Skin epidermis (tissue), 12 donors: ENCODE results near the gene FSTL4.

ENCODE experiments used
- H3K27ac ChIP-seq, 21 experiments: fragments of 200-600 bp; sonication (generic) in 11 of 21; one replicate each; pipeline ENCODE4 v1.5.0; 2020; ENCODE audit warnings: mild to moderate bottlenecking in 3 of 21, inconsistent platforms in 2 of 21, moderate library complexity in 2 of 21
- H3K4me3 ChIP-seq, 7 experiments: fragments of 200-600 bp; sonication (generic) in 2 of 7; one replicate each; pipeline ENCODE4 v1.5.0; 2020; ENCODE audit warnings: inconsistent platforms in 2 of 7, mild to moderate bottlenecking in 2 of 7, moderate library complexity in 1 of 7

Gene FSTL4

GRCh38 chr5:133420440-133421301 lies 191.7 kb downstream of the FSTL4 start:
- Histone ChIP-seq H3K4me3 (no peak overlapping the region), H3K27ac (no peak overlapping the region)

DNA sequence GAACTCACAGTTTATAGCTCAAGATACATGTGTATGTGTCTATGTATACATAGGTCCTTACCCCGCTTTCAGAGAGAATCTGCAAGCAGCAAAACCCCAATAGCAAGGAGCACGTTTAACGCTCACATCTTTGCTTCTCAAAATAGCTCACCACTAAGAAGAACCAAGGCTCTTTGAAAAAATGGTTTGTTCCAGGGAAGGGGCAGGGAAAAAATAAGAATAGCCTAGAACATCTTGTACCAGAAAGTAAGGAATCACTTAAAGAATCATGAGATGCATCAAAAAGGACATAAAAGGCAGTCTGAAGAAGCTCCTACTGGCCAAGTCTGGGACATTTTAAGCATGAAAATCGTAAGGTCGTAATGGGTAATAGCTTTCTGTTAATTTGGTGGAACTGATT lies 196.4 kb downstream of the FSTL4 start:
- H3K4me3 ChIP-seq = no peak overlapping the region
- no peak overlapping the region for H3K27ac ChIP-seq

DNA sequence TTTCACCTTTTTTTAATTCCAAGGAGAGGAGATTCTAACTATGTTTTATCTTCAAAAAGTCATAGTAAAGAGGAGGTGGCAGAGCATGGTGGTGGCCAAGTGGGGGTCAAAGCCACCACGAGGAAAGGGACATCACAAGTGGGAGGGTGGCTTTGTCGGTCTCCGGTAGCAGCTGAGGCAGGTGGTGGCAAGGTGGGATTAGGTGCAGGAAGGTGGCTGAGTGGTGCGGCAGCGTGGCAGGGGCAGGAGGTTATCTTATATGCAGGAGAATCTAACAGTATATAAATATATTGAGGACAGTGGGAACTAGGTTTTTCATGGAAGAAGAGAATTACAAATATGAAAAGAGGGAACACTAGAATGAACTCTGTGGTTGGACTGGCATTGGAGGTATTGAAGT lies 196.8 kb downstream of the FSTL4 start:
- H3K4me3 ChIP-seq = no peak overlapping the region
- no peak overlapping the region for H3K27ac ChIP-seq

DNA sequence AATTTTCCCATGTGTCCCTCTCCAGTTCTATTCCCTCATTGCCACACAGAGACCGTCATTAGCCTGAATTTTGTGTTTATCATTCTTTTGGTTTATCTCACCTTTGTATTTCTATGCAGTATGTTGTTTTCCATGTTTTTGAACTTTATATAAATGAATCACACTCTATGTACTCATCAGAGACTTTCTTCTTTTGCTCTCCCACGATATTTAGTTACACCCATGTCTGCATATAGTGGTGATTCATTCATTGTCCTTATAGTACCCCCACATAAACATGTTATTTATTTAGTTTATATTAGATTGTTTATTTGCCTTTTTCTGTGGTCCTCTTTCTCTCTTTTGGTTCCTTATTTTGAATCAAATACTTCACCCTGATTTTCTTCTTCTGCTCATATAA lies 199.7 kb downstream of the FSTL4 start:
- no peak overlapping the region for H3K27ac ChIP-seq

DNA sequence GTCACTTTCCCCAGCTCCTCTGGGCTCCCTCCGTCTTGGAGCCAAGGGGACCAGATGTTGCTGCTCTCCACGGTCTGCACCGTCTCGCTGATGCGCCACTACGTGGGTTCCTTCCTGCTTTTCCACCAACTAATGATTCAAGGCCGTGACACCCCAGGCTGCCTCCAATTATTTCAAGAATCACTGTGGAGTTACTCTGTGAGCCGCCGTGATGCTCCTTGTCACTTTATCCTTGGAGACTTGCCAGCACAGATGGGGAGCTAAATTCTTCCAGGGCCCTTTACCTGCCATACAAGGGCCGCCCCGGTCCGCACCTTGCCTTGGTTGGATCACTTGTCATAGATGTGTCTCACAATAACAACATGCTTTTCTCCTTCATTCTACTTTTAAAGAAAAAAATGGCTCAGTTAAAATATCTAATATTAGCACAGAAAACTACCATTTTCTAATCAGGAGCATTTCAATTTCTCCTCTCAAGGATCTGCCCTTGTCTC lies 202.0 kb downstream of the FSTL4 start:
- Histone ChIP-seq H3K27ac (no peak overlapping the region), H3K4me3 (no peak overlapping the region)

More for the DNA sequence above, 199.7 kb downstream of the FSTL4 start:
- H3K4me3 ChIP-seq = no peak overlapping the region

GRCh38 chr5:133409210-133409674 lies 203.1 kb downstream of the FSTL4 start:
- H3K4me3 ChIP-seq = no peak overlapping the region
- no peak overlapping the region for H3K27ac ChIP-seq

DNA sequence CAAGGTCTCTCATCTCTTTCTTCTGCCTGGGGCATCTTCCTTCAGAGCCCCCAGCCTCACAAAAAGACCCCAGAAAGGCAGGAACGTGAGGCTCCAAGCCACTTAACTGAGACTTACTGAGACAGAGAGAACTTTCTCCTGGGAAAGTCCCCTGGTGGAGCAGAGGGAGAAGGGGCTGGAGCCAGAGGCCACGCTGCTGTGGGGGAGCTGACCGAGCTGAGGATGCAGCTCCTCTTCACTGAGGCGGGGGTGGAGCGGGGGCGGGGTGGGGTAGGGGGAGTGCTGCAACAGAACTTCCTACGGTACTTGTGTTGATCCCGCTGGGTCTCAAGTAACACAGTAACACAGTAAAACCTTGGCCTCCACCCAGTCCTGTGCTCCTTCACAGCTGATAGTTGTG lies 204.0 kb downstream of the FSTL4 start:
- H3K4me3 ChIP-seq = no peak overlapping the region
- no peak overlapping the region for H3K27ac ChIP-seq

GRCh38 chr5:133406977-133407632 lies 205.2 kb downstream of the FSTL4 start:
- Histone ChIP-seq H3K27ac (no peak overlapping the region), H3K4me3 (no peak overlapping the region)

- H3K4me3 ChIP-seq = no peak overlapping the region
- H3K27ac ChIP-seq = no peak overlapping the region
Measured at GRCh38 chr5:133406208-133406976, 205.9 kb downstream of the FSTL4 start.

DNA sequence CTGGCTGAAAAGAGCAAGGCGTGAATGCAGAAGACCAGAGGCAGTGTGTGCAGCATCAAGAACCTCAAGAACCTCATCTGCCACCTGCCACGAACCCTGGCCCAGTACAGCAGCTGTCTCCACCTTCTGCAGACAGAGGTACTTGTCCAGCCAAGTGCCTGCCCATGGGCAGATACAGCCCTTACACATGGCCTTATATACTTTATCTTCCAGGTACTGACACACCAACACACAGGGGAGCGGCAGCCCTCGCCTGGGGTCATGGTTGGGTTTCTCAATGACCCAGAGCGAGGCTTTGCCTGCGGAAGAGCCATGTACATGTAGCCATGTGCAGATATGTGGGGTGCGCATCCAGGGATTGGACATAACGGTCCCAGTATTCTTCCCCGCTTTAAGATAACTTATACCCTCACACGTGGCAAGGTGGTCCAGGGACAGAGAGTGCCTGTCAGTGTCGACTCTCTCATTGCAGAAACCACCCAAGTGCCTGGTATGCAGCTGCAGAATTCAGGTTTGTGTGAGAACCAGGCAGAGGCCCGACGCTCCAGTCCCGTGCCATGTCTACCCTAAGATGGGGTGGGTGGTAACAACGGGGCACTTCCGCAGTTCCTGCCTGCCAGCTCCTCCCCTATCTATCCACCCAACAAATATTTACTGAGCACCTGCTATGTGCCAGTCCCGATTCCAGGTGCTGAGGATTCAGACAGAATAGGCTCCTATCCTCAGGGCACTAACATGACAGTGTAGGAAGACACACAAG lies 206.9 kb downstream of the FSTL4 start:
- H3K4me3 ChIP-seq = no peak overlapping the region
- H3K27ac ChIP-seq = no peak overlapping the region

DNA sequence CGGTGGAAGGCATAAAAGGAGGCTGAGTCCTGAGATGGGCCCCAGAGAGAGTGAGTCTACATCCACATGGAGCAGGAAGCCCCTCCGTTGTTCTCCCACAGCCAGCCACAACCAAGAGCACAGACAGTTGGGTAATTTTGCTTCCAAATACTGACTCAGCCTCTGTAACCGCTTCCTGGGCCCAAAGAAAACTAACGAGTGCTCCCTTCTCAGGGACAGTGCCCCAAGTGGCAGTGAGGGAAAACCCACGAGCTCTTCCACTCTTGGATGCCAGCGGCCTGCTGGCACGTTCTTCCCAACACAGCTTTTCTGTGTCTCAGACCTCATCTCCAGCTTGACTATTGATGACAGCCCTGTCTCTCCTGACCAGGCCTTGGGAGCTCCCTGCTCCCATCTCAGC lies 207.6 kb downstream of the FSTL4 start:
- Histone ChIP-seq H3K4me3 (no peak overlapping the region), H3K27ac (no peak overlapping the region)

GRCh38 chr5:133403741-133404364 lies 208.5 kb downstream of the FSTL4 start:
- Histone ChIP-seq H3K4me3 (no peak overlapping the region), H3K27ac (no peak overlapping the region)

DNA sequence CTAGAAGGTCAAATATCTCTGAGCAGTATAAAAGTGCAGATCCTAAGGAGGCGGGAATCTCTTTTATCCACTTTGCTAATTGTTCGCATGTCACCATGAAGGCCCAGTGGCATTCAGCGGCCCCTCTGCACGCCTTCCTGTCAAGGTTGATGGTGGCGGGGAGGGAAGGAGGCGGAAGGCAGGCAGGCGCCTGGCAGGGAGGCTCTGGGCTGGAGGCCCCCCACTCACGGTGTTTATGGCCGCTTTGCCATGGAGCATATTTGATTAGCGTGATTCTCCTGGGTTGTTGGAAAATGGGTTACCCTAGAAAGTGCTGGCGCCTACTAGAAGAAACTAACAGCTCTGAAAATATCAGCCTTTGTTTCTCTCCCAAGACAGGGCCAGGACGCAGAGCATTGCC lies 209.6 kb downstream of the FSTL4 start:
- no peak overlapping the region for H3K27ac ChIP-seq
- no peak overlapping the region for H3K4me3 ChIP-seq

- H3K27ac ChIP-seq = no peak overlapping the region
- no peak overlapping the region for H3K4me3 ChIP-seq
Measured at GRCh38 chr5:133401731-133402347, 210.5 kb downstream of the FSTL4 start.

DNA sequence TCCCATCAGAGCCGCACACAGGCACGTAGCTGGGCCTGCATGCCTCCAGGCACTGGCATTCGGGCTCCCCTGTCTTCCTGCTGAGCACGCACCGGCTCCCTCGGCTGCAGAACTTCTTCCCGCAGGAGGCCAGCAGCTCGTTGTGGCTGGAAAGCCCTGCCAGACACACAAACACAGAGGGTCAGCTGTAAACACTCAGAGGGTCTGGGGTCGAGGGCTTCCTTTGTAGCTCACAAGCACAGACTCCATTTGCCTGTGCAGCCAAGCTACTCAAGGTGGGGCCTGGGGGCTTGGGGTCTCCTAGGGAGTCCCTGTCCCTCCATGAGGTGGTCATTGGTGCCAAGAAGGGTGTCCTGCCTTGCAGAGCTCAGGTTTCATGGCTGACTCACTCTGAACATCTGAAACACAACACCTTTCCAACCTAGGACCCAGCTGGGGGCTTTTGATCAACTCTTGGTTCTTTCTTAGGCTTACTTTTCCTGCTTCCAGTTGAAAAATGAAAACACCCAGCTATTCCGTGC lies 211.4 kb downstream of the FSTL4 start:
- Histone ChIP-seq H3K4me3 (no peak overlapping the region), H3K27ac (no peak overlapping the region)

GRCh38 chr5:133400120-133400519 lies 212.2 kb downstream of the FSTL4 start:
- no peak overlapping the region for H3K4me3 ChIP-seq

DNA sequence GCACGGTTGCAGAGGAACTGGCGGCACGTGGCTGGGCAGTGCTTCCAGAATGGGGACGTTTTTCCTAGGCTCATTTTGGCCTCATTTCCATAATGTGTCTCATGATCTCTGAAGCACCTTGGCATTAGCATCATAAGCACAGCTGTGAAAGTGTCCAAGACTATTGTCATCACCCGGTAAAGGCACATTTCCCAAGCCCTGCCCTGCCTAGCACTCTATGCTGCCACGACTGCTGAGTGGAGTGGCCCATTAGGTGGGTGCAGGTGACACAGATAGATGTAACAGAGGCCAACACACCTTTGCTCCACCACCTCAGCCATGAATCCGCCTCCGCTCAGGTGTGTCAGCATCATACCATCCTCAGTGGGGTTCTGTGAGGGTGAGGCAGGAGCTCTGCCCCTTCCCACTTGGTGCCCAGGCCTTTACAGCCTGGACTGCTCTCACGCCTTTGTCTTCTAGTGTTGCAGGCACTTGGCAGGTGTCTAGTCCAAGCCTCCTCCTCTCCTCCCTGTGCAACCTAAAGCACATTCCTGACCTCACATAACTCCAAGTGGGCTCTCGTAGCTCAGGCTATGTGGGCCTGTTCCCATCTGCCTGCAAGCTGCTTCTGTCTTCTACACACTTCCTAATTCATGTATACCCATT lies 213.0 kb downstream of the FSTL4 start:
- H3K4me3 ChIP-seq = no peak overlapping the region
- no peak overlapping the region for H3K27ac ChIP-seq

More at GRCh38 chr5:133400120-133400519, 212.2 kb downstream of the FSTL4 start:
- H3K27ac ChIP-seq = no peak overlapping the region

DNA sequence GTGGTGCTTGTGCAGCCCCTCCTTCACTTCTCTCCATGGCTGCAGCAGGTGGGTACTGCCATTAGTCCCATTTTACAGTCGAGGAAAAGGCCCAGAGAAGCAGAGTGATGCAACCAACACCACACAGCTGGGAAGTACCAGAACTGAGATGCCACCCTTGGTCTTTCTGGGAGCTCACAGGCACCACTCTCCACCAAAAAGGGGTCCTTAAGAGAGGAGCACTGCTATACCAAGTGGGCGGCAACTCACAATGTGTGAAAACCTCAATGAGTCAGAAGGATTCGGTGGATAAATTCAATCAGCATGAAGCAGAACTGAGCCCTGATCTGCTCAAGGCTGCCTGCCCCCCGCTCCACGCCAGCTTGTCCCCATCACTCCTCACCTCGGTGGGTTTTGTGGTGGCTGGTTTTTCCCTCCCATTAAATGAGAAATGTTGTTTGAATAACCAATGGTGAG lies 213.7 kb downstream of the FSTL4 start:
- no peak overlapping the region for H3K4me3 ChIP-seq
- no peak overlapping the region for H3K27ac ChIP-seq
